ENCODE data around the gene PLEK. TPM values are rescaled to one million over a fixed set of nuclear protein-coding genes. Genes with fewer than 3 reads are reported as not detected.

Gene PLEK
- total RNA-seq, 6 experiments from 2014 or later: 0.98 to 14.8 (median 2.4) TPM

- no peaks in the 10 kb centered on the region for H3K36me3 ChIP-seq
- no peaks in the 10 kb centered on the region for H3K9me3 ChIP-seq
- TF ChIP-seq CTCF (IDR thresholded peaks at IDR 0.05): no peak
- TF ChIP-seq POLR2A (IDR thresholded peaks at IDR 0.05): peak; percentile 38
- H3K4me3 ChIP-seq: peak within 1 kb of the TSS; percentile 47 to 57 (median 48)
- peak within 1 kb of the TSS; percentile 75 to 93 (median 76) for H3K27ac ChIP-seq
- intact Hi-C loops (cut with DNase I): no loop called here
- H3K27me3 ChIP-seq: peaks cover 0 to 18% of the 10 kb centered on the region in 2 donors
- ATAC-seq (peak; percentile 68 to 83 (median 78)), DNase-seq (peak; percentile 59 to 71 (median 69))
- 1% methylated on average over 19 of the region's 64 CpGs for WGBS (ENCODE audit: insufficient coverage, low coverage, low lambda C conversion rate, missing lambda C conversion rate)
- H3K4me1 ChIP-seq: peaks cover 0 to 9% (median 0%) of the 10 kb centered on the region in 4 donors
Observed at GRCh38 chr2:68319398-68320117, 45.5 kb upstream of the PLEK start, which contains the start of gene CNRIP1. CNRIP1 (minus strand) TSS chr2:68319949; CDS start chr2:68319400, 549 bp downstream.

GRCh38 chr2:68320118-68320641 is 44.9 kb upstream of the PLEK start:
- Histone ChIP-seq H3K27me3 (peaks cover 0 to 18% of the 10 kb centered on the region in 2 donors), H3K4me3 (peak overlapping the region; percentile 47 to 57 (median 48)), H3K36me3 (no peaks in the 10 kb centered on the region), H3K4me1 (peaks cover 0 to 9% (median 0%) of the 10 kb centered on the region in 4 donors), H3K9me3 (no peaks in the 10 kb centered on the region), H3K27ac (peak overlapping the region in 2 of 3 donors; percentile 76 to 93)
- ATAC-seq: peak in 2 of 4 donors; percentile 7 to 13
- intact Hi-C loops (cut with DNase I): no loop called here
- DNase-seq: no peak
- 4% methylated on average over 11 of the region's 11 CpGs for WGBS (ENCODE audit: insufficient coverage, low coverage, low lambda C conversion rate, missing lambda C conversion rate)
- TF ChIP-seq CTCF (IDR thresholded peaks at IDR 0.05) (no peak), POLR2A (IDR thresholded peaks at IDR 0.05) (no peak)

- ATAC-seq: no peak
- DNase-seq: no peak
- no peaks in the 10 kb centered on the region for H3K36me3 ChIP-seq
- no peak overlapping the region for H3K4me3 ChIP-seq
- H3K27ac ChIP-seq: no peak overlapping the region
- no peaks in the 10 kb centered on the region for H3K4me1 ChIP-seq
- intact Hi-C loops (cut with DNase I): no loop called here
- no peaks in the 10 kb centered on the region for H3K9me3 ChIP-seq
- 60% methylated on average over 3 of the region's 3 CpGs for WGBS (ENCODE audit: insufficient coverage, low coverage, low lambda C conversion rate, missing lambda C conversion rate)
- peaks cover 0 to 6% of the 10 kb centered on the region in 2 donors for H3K27me3 ChIP-seq
- TF ChIP-seq POLR2A (IDR thresholded peaks at IDR 0.05) (no peak), CTCF (IDR thresholded peaks at IDR 0.05) (no peak)
Observed at GRCh38 chr2:68325056-68325455, 40.0 kb upstream of the PLEK start.

GRCh38 chr2:68328901-68329300 is 36.2 kb upstream of the PLEK start:
- TF ChIP-seq POLR2A (IDR thresholded peaks at IDR 0.05) (no peak), CTCF (IDR thresholded peaks at IDR 0.05) (no peak)
- H3K4me3 ChIP-seq: no peak overlapping the region
- no peak overlapping the region for H3K27ac ChIP-seq
- H3K36me3 ChIP-seq: no peaks in the 10 kb centered on the region
- no peaks in the 10 kb centered on the region for H3K4me1 ChIP-seq
- no peaks in the 10 kb centered on the region for H3K27me3 ChIP-seq
- WGBS (ENCODE audit: insufficient coverage, low coverage, low lambda C conversion rate, missing lambda C conversion rate): 41% methylated on average over 3 of the region's 5 CpGs
- intact Hi-C loops (cut with DNase I): no loop called here
- no peaks in the 10 kb centered on the region for H3K9me3 ChIP-seq
- ATAC-seq (no peak), DNase-seq (no peak)

All from right lobe of liver (tissue), 6 donors.